Ramos (cell line): ENCODE data around the gene ZFHX3.
"Not testable (repeated sequence)": the region's sequence is repeated elsewhere in the genome, so short reads cannot be mapped to it uniquely, and the experiment has no call there.

Source experiments
- in situ Hi-C: fragments of 300-500 bp; cut with MboI; formaldehyde crosslinking; loops from one replicate; pipeline ENCODE4 v1.14.3; 2022; ENCODE audit warnings: low sequenced_read_pairs; ENCODE audit not compliant: unreplicated experiment

ZFHX3 gene

GRCh38 chr16:73006026-73006425 is 41.9 kb downstream of the ZFHX3 start:
- in situ Hi-C loops = no loop called here

GRCh38 chr16:73002866-73003265 is 45.1 kb downstream of the ZFHX3 start:
- in situ Hi-C loops = no loop called here

- in situ Hi-C loops = no loop called here
Measured at GRCh38 chr16:73000907-73001521, 46.9 kb downstream of the ZFHX3 start.

- in situ Hi-C loops = no loop called here
Measured at GRCh38 chr16:73000020-73000906, 47.7 kb downstream of the ZFHX3 start.

GRCh38 chr16:72999541-73000019 is 48.3 kb downstream of the ZFHX3 start:
- in situ Hi-C loops = no loop called here

- in situ Hi-C loops = no loop called here
Measured at GRCh38 chr16:72997141-72997542, 50.8 kb downstream of the ZFHX3 start.

GRCh38 chr16:72996291-72997062 is 51.5 kb downstream of the ZFHX3 start:
- in situ Hi-C loops = no loop called here

GRCh38 chr16:72995882-72996270 is 52.1 kb downstream of the ZFHX3 start:
- in situ Hi-C loops = not testable (repeated sequence)

GRCh38 chr16:72995151-72995881 is 52.6 kb downstream of the ZFHX3 start:
- in situ Hi-C loops = no loop called here

GRCh38 chr16:72992142-72992601 is 55.8 kb downstream of the ZFHX3 start:
- in situ Hi-C loops = no loop called here

GRCh38 chr16:72991644-72992043 is 56.3 kb downstream of the ZFHX3 start:
- in situ Hi-C loops = no loop called here

- in situ Hi-C loops = no loop called here
Measured at GRCh38 chr16:72991211-72991610, 56.7 kb downstream of the ZFHX3 start.

GRCh38 chr16:72990571-72990970 is 57.4 kb downstream of the ZFHX3 start:
- in situ Hi-C loops = no loop called here

GRCh38 chr16:72989579-72990551 is 58.1 kb downstream of the ZFHX3 start:
- in situ Hi-C loops = no loop called here

GRCh38 chr16:72989203-72989578 is 58.7 kb downstream of the ZFHX3 start:
- in situ Hi-C loops = not testable (repeated sequence)

GRCh38 chr16:72988569-72988968 is 59.4 kb downstream of the ZFHX3 start:
- in situ Hi-C loops = no loop called here

- in situ Hi-C loops = no loop called here
Measured at GRCh38 chr16:72987480-72987901, 60.4 kb downstream of the ZFHX3 start.

GRCh38 chr16:72985995-72986394 is 61.9 kb downstream of the ZFHX3 start:
- in situ Hi-C loops = no loop called here
